ENCODE data around the gene NOC4L.

The NOC4L gene

GRCh38 chr12:132178801-132179401 is 34.6 kb downstream of the NOC4L start:
- ChIA-PET POLR2A (interaction anchor here (1.0 kb wide), 1 partner anchor 11 kb away, joined by 3 read pairs; no protein-coding TSS in a partner anchor), CTCF (no interaction called here)
- DNase-seq (ENCODE audit: extremely low spot score) = no peak
- TF ChIP-seq NFRKB (IDR thresholded peaks at IDR 0.05) (no peak), BHLHE40 (IDR thresholded peaks at IDR 0.05; ENCODE audit: borderline replicate concordance) (no peak), CTBP1 (IDR thresholded peaks at IDR 0.05; ENCODE audit: borderline replicate concordance) (no peak), ELF4 (IDR thresholded peaks at IDR 0.05) (no peak)

GRCh38 chr12:132179431-132180362 is 35.4 kb downstream of the NOC4L start:
- CTCF ChIA-PET = no interaction called here
- TF ChIP-seq BHLHE40 (IDR thresholded peaks at IDR 0.05; ENCODE audit: borderline replicate concordance) (no peak), ZNF384 (IDR thresholded peaks at IDR 0.05) (no peak), SUZ12 (IDR thresholded peaks at IDR 0.05) (no peak), HDGF (IDR thresholded peaks at IDR 0.05; ENCODE audit: borderline replicate concordance) (no peak), FOXM1 (IDR thresholded peaks at IDR 0.05; ENCODE audit: borderline replicate concordance) (no peak), PKNOX1 (IDR thresholded peaks at IDR 0.05) (no peak), CTBP1 (IDR thresholded peaks at IDR 0.05; ENCODE audit: borderline replicate concordance) (no peak), SP1 (IDR thresholded peaks at IDR 0.05) (no peak), L3MBTL2 (conservative IDR thresholded peaks at IDR 0.05) (no peak), TARDBP (IDR thresholded peaks at IDR 0.05) (no peak), NFRKB (IDR thresholded peaks at IDR 0.05) (no peak), FOXK2 (IDR thresholded peaks at IDR 0.05) (no peak), FOXA1 (IDR thresholded peaks at IDR 0.05) (no peak), ELF4 (IDR thresholded peaks at IDR 0.05) (no peak), LEF1 (IDR thresholded peaks at IDR 0.05; ENCODE audit: borderline replicate concordance) (no peak)
- POLR2A ChIA-PET = interaction anchor here (1.0 kb wide), 1 partner anchor 10 kb away, joined by 3 read pairs; no protein-coding TSS in a partner anchor
- no peak for DNase-seq (ENCODE audit: extremely low spot score)

GRCh38 chr12:132180648-132181546 is 36.6 kb downstream of the NOC4L start:
- no peak for DNase-seq (ENCODE audit: extremely low spot score)
- TF ChIP-seq FOXM1 (IDR thresholded peaks at IDR 0.05; ENCODE audit: borderline replicate concordance) (no peak), ZNF384 (IDR thresholded peaks at IDR 0.05) (no peak), CTBP1 (IDR thresholded peaks at IDR 0.05; ENCODE audit: borderline replicate concordance) (no peak), FOXK2 (IDR thresholded peaks at IDR 0.05) (no peak), SUZ12 (IDR thresholded peaks at IDR 0.05) (no peak), PKNOX1 (IDR thresholded peaks at IDR 0.05) (no peak), L3MBTL2 (conservative IDR thresholded peaks at IDR 0.05) (no peak), LEF1 (IDR thresholded peaks at IDR 0.05; ENCODE audit: borderline replicate concordance) (no peak), ARNT (IDR thresholded peaks at IDR 0.05) (no peak), SP1 (IDR thresholded peaks at IDR 0.05) (no peak), HDGF (IDR thresholded peaks at IDR 0.05; ENCODE audit: borderline replicate concordance) (no peak), BHLHE40 (IDR thresholded peaks at IDR 0.05; ENCODE audit: borderline replicate concordance) (no peak), TARDBP (IDR thresholded peaks at IDR 0.05) (no peak), ELF4 (IDR thresholded peaks at IDR 0.05) (no peak), FOXA1 (IDR thresholded peaks at IDR 0.05) (no peak), NFRKB (IDR thresholded peaks at IDR 0.05) (no peak)
- ChIA-PET CTCF (no interaction called here), POLR2A (no interaction called here)

GRCh38 chr12:132181570-132182200 is 37.4 kb downstream of the NOC4L start:
- no peak for DNase-seq (ENCODE audit: extremely low spot score)
- TF ChIP-seq FOXA1 (IDR thresholded peaks at IDR 0.05) (no peak), SP1 (IDR thresholded peaks at IDR 0.05) (no peak), FOXK2 (IDR thresholded peaks at IDR 0.05) (no peak), FOXM1 (IDR thresholded peaks at IDR 0.05; ENCODE audit: borderline replicate concordance) (no peak), CTBP1 (IDR thresholded peaks at IDR 0.05; ENCODE audit: borderline replicate concordance) (no peak), NFRKB (IDR thresholded peaks at IDR 0.05) (no peak), ARNT (IDR thresholded peaks at IDR 0.05) (no peak), ELF4 (IDR thresholded peaks at IDR 0.05) (no peak), TARDBP (IDR thresholded peaks at IDR 0.05) (no peak), SUZ12 (IDR thresholded peaks at IDR 0.05) (no peak), BHLHE40 (IDR thresholded peaks at IDR 0.05; ENCODE audit: borderline replicate concordance) (no peak), LEF1 (IDR thresholded peaks at IDR 0.05; ENCODE audit: borderline replicate concordance) (no peak), PKNOX1 (IDR thresholded peaks at IDR 0.05) (no peak)
- ChIA-PET CTCF (no interaction called here), POLR2A (no interaction called here)
